Muscle layer of duodenum (tissue), 2 donors: ENCODE measurements around the gene EEF1A2.
A peak's percentile ranks its signal among the peaks of the same experiment; 100 is the strongest.

Experiments
- H3K27ac ChIP-seq: one replicate; pipeline ENCODE4 v1.7.0; 2013; ENCODE audit warnings: mild to moderate bottlenecking, low read length
- H3K27me3 ChIP-seq: one replicate; pipeline ENCODE4 v1.7.0; 2013; ENCODE audit warnings: low read depth, mild to moderate bottlenecking, control low read depth, low read length
- H3K36me3 ChIP-seq, 2 donors: one replicate each; pipeline ENCODE4 v1.7.0; 2013; ENCODE audit warnings: low read length in 2 of 2, control low read depth in 1 of 2, mild to moderate bottlenecking in 1 of 2; ENCODE audit not compliant: insufficient read depth in 2 of 2, control insufficient read depth in 1 of 2
- H3K4me1 ChIP-seq, 2 donors: one replicate each; pipeline ENCODE4 v1.7.0; 2013; ENCODE audit warnings: low read length in 2 of 2, mild to moderate bottlenecking in 2 of 2, control low read depth in 1 of 2, moderate library complexity in 1 of 2; ENCODE audit not compliant: insufficient read depth in 2 of 2, control insufficient read depth in 1 of 2
- H3K4me3 ChIP-seq, 2 donors: one replicate each; pipeline ENCODE4 v1.7.0; 2013; ENCODE audit warnings: low read length in 2 of 2, low read depth in 1 of 2, mild to moderate bottlenecking in 1 of 2
- H3K9me3 ChIP-seq, 2 donors: one replicate each; pipeline ENCODE4 v1.7.0; 2013; ENCODE audit warnings: low read length in 2 of 2, control low read depth in 1 of 2, mild to moderate bottlenecking in 1 of 2; ENCODE audit not compliant: control insufficient read depth in 1 of 2
- donor health status: healthy.

The EEF1A2 gene

GRCh38 chr20:63527184-63527583 is 28.3 kb upstream of the EEF1A2 start:
- Histone ChIP-seq H3K36me3 (peaks cover 0 to 6% of the 10 kb centered on the region in 2 donors), H3K27ac (no peak overlapping the region), H3K27me3 (no peaks in the 10 kb centered on the region), H3K4me1 (peaks cover 0 to 5% of the 10 kb centered on the region in 2 donors), H3K9me3 (no peaks in the 10 kb centered on the region), H3K4me3 (no peak overlapping the region)

GRCh38 chr20:63525971-63526370 is 27.1 kb upstream of the EEF1A2 start:
- Histone ChIP-seq H3K4me3 (no peak overlapping the region), H3K36me3 (peaks cover 0 to 6% of the 10 kb centered on the region in 2 donors), H3K27me3 (no peaks in the 10 kb centered on the region), H3K9me3 (no peaks in the 10 kb centered on the region), H3K4me1 (peaks cover 0 to 14% of the 10 kb centered on the region in 2 donors), H3K27ac (no peak overlapping the region)

GRCh38 chr20:63525185-63525584 is 26.3 kb upstream of the EEF1A2 start:
- H3K4me1 ChIP-seq = peaks cover 0 to 14% of the 10 kb centered on the region in 2 donors
- no peak overlapping the region for H3K4me3 ChIP-seq
- H3K36me3 ChIP-seq = peaks cover 0 to 6% of the 10 kb centered on the region in 2 donors
- no peaks in the 10 kb centered on the region for H3K27me3 ChIP-seq
- H3K9me3 ChIP-seq = no peaks in the 10 kb centered on the region
- no peak overlapping the region for H3K27ac ChIP-seq

GRCh38 chr20:63522981-63523611 is 24.2 kb upstream of the EEF1A2 start:
- H3K27ac ChIP-seq = no peak overlapping the region

GRCh38 chr20:63522091-63522868 is 23.4 kb upstream of the EEF1A2 start:
- Histone ChIP-seq H3K27me3 (peaks cover 4% of the 10 kb centered on the region), H3K9me3 (no peaks in the 10 kb centered on the region), H3K4me3 (peak overlapping the region in 1 of 2 donors; percentile 2), H3K4me1 (peaks cover 0 to 17% of the 10 kb centered on the region in 2 donors), H3K27ac (no peak overlapping the region), H3K36me3 (peaks cover 0 to 6% of the 10 kb centered on the region in 2 donors)

More at GRCh38 chr20:63522981-63523611, 24.2 kb upstream of the EEF1A2 start:
- Histone ChIP-seq H3K9me3 (no peaks in the 10 kb centered on the region), H3K4me1 (peaks cover 0 to 17% of the 10 kb centered on the region in 2 donors), H3K27me3 (peaks cover 4% of the 10 kb centered on the region), H3K36me3 (peaks cover 0 to 6% of the 10 kb centered on the region in 2 donors), H3K4me3 (peak overlapping the region in 1 of 2 donors; percentile 19)

- Histone ChIP-seq H3K27ac (peak overlapping the region; percentile 72), H3K4me3 (peak overlapping the region; percentile 74 to 89), H3K27me3 (peaks cover 4% of the 10 kb centered on the region), H3K36me3 (peaks cover 0 to 6% of the 10 kb centered on the region in 2 donors), H3K9me3 (no peaks in the 10 kb centered on the region), H3K4me1 (peaks cover 0 to 17% of the 10 kb centered on the region in 2 donors)
Measured at GRCh38 chr20:63521602-63522001, 22.7 kb upstream of the EEF1A2 start.

- H3K4me1 ChIP-seq = peaks cover 0 to 17% of the 10 kb centered on the region in 2 donors
- H3K27me3 ChIP-seq = peaks cover 4% of the 10 kb centered on the region
- H3K27ac ChIP-seq = peak overlapping the region; percentile 72
- H3K36me3 ChIP-seq = peaks cover 0 to 6% of the 10 kb centered on the region in 2 donors
- H3K9me3 ChIP-seq = no peaks in the 10 kb centered on the region
- H3K4me3 ChIP-seq = peak overlapping the region; percentile 74 to 89
Measured at GRCh38 chr20:63520934-63521601, 22.2 kb upstream of the EEF1A2 start.

DNA sequence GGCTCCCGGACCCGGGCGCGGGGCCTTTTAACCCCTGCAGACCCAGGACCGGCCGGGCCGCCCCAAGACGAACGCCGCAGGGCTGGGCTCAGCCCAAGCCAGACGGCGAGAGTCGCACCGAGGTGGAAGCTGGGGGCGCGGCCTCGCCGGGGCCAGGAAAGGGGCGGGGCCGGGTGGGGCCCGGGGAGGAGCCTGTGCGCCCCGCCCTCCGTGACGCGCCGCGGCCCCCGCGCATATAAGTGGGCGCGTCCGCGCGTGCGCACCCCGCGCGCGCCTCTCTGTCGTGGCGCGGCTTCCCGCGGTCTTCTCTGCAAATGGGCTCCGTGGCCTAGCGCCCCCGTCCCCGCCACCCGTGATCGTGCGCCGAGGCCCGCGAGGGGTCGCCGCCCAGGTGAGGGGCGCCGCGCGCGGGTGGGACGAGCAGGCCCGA is 21.6 kb upstream of the EEF1A2 start, which contains the start of gene PPDPF:
TSS of gene PPDPF (plus strand) at position 262 of the 430 bp plus-strand sequence. CDS start 544 bp downstream, outside the sequence.
- Histone ChIP-seq H3K36me3 (peaks cover 0 to 6% of the 10 kb centered on the region in 2 donors), H3K4me1 (peaks cover 0 to 17% of the 10 kb centered on the region in 2 donors), H3K27me3 (peaks cover 4% of the 10 kb centered on the region), H3K9me3 (no peaks in the 10 kb centered on the region), H3K4me3 (peak within 1 kb of the TSS; percentile 74 to 89), H3K27ac (peak within 1 kb of the TSS; percentile 72)

GRCh38 chr20:63519668-63520503 is 21.0 kb upstream of the EEF1A2 start:
- peaks cover 0 to 17% of the 10 kb centered on the region in 2 donors for H3K4me1 ChIP-seq
- H3K4me3 ChIP-seq = peak overlapping the region; percentile 53 to 89
- peaks cover 4% of the 10 kb centered on the region for H3K27me3 ChIP-seq
- H3K9me3 ChIP-seq = no peaks in the 10 kb centered on the region
- H3K27ac ChIP-seq = no peak overlapping the region
- H3K36me3 ChIP-seq = peaks cover 0 to 6% of the 10 kb centered on the region in 2 donors

DNA sequence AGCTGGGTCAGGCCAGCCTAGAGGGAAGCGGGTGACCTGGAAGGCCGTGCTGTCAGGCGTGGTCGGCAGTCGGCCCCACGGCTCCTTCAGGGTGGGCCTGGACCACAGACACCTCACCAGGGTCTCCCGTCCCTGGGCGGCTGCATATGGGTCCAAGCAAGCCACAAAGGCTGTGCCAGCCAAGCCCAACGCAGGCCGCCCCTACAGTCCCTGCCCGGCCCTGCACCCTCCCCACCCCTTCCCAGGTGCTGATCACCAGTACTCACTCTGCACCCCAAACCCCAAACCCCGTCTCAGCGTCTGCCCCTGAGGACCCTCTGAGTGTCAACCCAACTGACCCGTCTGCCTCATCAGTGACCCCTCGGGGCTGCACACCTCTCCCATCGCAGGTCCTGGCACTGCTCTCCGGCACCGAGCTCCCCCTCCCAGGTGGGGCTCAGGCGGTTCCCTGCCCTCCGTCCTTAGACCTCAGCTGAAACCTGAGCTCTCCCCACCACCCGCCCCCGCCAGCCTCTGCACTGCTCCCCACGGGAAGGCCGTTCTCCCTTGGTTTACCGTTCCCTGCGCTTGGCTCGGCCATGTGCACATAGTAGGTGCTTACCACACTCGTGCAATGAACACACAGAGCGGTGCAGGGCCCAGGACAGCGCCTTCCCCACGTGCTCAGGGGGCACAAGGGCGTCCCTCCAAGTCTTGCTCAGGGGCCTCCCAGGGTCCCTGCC is 20.2 kb upstream of the EEF1A2 start:
- Histone ChIP-seq H3K4me3 (peak overlapping the region; percentile 53 to 89), H3K9me3 (no peaks in the 10 kb centered on the region), H3K36me3 (peaks cover 0 to 6% of the 10 kb centered on the region in 2 donors), H3K27me3 (peaks cover 4% of the 10 kb centered on the region), H3K4me1 (peaks cover 0 to 17% of the 10 kb centered on the region in 2 donors), H3K27ac (no peak overlapping the region)
